NK-92 treated with Interleukin-12 subunit alpha and Interleukin-12 subunit beta, amount 100 ng/mL, for 24 hours (cell line): ENCODE results near the gene PRSS36.
"Not testable (repeated sequence)": the region's sequence is repeated elsewhere in the genome, so short reads cannot be mapped to it uniquely, and the experiment has no call there.

Experiments used
- DNase-seq: peaks from one replicate; lab custom pipeline; 2025; lab: John Stamatoyannopoulos, UW

PRSS36 gene

DNA sequence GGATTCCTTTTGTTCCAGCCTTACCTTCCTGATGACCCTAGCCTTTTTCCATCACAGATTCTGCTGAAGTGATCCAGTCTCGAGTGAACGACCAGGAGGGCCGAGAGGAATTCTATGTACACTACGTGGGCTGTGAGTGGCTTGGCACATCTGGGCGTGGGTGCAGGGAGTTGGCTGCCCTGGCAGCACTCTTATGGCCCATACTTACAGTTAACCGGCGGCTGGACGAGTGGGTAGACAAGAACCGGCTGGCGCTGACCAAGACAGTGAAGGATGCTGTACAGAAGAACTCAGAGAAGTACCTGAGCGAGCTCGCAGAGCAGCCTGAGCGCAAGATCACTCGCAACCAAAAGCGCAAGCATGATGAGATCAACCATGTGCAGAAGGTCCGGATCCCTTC is 29.7 kb downstream of the PRSS36 start:
- DNase-seq = no peak

- DNase-seq = no peak
Measured at GRCh38 chr16:31118223-31119155, 31.4 kb downstream of the PRSS36 start.

GRCh38 chr16:31117384-31118222 is 32.3 kb downstream of the PRSS36 start, which contains the start of gene KAT8:
KAT8 (plus strand) TSS chr16:31117664; CDS start chr16:31117682, 18 bp downstream.
- DNase-seq = peak; percentile 97

DNA sequence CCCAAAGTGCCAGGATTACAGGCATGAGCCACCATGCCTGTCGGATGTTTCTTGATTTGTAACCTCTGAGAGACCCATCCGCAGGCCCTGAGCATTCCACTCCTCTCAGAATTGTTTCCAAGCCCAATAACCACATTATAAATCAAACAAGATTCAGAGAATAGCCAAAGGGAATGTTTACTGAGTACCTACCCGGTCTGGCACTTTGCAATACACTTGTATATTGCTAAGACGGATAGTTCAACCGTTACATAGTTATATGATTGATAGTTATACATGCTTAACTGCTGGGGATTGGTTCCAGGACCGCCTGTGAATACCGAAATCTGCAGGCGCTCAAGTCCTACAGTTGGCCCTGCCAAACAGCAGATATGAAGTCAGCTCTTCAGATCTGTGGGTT is 35.4 kb downstream of the PRSS36 start:
- no peak for DNase-seq

DNA sequence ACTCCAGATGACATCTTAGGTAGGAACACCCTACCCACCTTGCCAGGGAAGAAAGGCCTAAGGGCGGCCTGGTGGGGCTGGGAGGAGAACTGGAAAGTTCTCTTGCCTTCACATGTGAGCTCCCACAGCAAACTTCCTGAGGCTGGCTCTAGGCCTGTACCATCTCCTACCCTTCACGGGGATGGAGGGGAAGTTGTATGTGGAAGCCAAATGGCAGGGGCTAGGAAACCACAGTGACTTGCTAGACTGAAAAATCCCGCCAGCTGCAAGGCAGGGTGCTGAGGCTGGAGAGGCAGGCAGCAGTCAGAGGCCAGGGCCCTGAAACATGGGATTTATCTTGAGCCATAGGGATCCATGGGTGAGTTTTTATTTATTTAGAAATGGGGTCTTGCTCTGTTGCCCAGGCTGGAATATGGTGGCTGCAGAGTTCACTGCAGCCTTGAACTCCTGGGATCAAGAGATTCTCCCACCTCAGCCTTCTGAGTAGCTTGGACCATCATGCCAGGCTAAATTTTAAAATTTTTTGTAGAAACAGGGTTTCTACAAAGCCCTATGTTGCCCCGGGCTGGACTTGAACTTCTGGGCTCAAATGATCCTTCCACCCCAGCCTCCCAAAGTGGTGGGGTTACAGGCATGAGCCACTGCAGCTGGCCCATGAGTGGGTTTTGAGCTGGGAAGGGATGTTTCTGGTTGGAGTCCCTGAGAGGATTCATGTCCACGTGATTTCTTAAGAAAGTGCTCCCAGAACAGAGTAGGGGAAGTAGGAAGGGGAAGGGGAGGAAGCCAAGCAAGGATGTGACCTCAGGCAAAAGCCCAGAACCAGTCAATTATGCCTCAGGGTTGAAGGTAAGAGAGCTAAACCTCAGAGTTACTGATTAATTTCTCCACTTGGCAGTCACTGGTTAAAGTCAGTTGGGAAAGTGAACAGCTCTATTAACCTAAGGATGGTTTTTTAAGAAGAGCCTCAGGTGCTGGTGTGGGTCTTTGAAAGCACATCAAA is 36.4 kb downstream of the PRSS36 start:
- no peak for DNase-seq

DNA sequence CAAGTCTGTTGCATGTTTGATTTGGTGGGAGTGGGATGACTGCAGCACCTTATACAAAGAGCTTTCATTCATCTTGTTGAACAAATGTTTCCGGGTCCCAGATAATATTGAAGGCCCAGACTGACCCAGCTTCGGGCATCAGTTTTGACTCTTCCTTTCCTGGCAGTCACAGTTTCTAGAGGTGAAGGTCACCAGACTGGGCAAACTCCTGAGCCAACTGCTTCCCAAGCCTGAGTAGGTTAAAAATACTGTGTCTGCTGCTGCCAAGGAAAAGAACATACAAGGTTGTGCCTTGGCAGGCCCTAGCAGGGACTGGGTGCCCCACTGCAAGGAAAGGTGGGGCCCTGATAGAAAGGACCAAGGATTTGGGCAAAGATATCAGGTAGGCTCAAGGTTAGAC is 37.2 kb downstream of the PRSS36 start:
- no peak for DNase-seq

DNA sequence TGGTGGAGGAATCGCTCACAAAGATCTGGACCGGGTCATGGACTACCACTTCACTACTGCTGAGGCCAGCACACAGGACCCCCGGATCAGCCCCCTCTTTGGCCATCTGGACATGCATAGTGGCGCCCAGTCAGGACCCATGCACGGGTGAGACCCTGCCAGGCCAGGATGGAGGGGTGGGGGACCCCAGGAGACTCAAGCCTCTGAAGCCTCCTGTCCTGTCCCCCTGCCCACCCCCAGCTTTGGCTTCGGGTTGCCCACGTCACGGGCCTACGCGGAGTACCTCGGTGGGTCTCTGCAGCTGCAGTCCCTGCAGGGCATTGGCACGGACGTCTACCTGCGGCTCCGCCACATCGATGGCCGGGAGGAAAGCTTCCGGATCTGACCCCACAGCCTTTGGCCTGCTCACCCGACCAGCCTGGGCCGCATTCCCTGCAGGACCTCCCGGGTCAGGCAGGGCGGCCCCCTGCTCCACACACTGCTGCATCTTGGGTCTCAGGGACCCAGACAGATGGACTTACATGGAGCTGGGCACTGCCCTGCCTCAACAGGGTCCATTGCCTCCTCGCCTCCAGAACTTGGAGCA is 37.9 kb downstream of the PRSS36 start:
- no peak for DNase-seq

- DNase-seq = no peak
Measured at GRCh38 chr16:31110106-31111034, 39.5 kb downstream of the PRSS36 start.

DNA sequence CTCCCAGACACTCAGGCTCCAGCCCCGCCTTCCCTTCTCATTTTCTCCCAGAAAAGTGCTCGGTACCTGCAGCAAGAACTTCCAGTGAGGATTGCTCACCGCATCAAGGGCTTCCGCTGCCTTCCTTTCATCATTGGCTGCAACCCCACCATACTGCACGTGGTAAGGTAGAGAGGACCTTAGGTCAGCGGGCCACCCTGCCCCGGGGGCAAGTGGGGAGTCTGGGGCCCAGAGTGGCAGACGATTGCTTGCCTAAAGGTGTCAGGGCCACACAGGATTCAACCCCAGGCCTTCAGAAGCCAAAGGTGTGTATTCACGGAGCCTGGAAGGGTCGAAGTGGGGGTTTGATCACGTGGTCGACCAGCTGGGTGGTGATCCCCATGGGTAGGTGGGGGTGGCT is 40.2 kb downstream of the PRSS36 start:
- DNase-seq = no peak

DNA sequence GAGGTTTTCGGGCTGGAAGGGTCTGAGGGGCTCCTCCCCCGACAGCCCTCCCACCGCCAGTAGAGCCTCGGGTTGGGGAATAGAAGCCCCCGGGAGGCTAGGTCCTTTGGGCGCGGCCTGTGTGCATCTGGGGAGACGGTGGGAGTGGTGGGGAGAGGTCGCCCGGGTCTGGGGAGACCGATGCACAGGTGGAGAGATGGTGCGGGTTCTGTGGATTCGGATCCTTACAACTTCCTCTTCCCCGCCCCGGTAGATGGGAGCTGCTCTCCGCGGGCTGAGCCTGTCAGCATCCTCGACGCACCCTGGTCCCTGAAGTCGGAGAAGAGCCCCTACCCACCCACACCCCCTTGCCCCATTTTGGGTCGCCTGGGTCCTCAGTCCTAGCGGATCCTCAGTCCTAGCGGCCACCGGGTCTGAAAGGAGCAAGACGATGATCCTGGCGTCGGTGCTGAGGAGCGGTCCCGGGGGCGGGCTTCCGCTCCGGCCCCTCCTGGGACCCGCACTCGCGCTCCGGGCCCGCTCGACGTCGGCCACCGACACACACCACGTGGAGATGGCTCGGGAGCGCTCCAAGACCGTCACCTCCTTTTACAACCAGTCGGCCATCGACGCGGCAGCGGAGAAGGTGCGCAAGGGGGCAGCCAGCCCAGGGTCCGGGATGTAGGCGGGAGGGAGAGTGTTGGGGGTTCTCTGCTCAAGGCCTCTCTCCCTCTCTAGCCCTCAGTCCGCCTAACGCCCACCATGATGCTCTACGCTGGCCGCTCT is 40.9 kb downstream of the PRSS36 start:
- no peak for DNase-seq

- DNase-seq = peak; percentile 73
Measured at GRCh38 chr16:31108035-31108793, 41.7 kb downstream of the PRSS36 start, which contains the start of gene BCKDK. BCKDK (plus strand) TSS chr16:31108386; CDS start chr16:31109224, 838 bp downstream.

GRCh38 chr16:31107465-31107867 is 42.4 kb downstream of the PRSS36 start:
- DNase-seq = no peak

- no peak for DNase-seq
Measured at GRCh38 chr16:31106509-31107464, 43.1 kb downstream of the PRSS36 start.

- DNase-seq = peak; percentile 63
Measured at GRCh38 chr16:31105677-31106213, 44.1 kb downstream of the PRSS36 start.

DNA sequence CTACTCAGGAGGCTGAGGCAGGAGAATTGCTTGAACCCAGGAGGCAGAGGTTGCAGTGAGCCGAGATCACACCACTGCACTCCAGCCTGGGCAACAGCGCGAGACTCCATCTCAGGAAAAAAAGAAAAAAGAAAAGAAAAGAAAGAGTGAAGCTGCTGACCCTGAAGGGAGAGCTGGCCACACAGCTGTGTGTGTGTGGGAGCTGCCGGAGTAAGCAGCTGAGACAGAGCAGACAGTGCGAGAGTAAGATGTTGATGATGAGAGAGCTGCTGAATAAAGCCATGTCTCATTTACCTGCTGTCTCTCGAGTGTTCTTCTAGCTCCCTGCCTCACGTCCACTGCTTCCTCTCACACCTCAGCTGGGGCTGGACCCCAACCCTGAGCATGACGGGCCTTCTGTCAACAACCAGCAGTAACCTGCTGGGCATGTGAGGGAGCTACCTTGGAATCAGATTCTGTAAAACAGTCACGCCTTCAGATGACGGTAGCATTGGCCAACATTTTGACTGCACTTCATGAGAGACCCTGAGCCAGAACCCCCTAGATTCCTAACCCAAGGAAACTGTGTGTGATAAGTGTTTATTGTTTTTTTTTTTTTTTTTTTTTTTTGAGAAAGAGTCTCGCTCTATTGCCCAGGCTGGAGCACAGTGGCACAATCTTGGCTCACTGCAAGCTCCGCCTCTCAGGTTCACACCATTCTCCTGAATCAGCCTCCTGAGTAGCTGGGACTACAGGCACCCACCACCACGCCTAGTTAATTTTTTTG is 48.8 kb downstream of the PRSS36 start:
- not testable (repeated sequence) for DNase-seq
